CD14-positive monocyte (primary cell): ENCODE measurements around the gene HIPK3. TPM values are rescaled to one million over a fixed set of nuclear protein-coding genes. Genes with fewer than 3 reads are reported as not detected.

Experiments
- DNase-seq, 3 donors: peaks; one replicate each; pipeline ENCODE4 v3.0.0-alpha.2; 2011 to 2022
- H2AFZ ChIP-seq: 2 replicates; pipeline ENCODE4 v1.6.0; 2012; ENCODE audit warnings: mild to moderate bottlenecking, low read depth, low read length, inconsistent platforms; ENCODE audit not compliant: insufficient read depth, poor library complexity, severe bottlenecking
- H3K27ac ChIP-seq, 2 donors: 1 replicate in 1 of 2; 2 replicates in 1 of 2; pipeline ENCODE4 v1.5.1; 2012 to 2013; ENCODE audit warnings: low read length in 2 of 2, control low read depth in 1 of 2, inconsistent platforms in 1 of 2, low read depth in 1 of 2, mild to moderate bottlenecking in 1 of 2
- H3K27me3 ChIP-seq, 2 donors: one replicate each; pipeline versions ENCODE4 v1.6.0 to v1.6.1; 2011 to 2013; ENCODE audit warnings: low read length in 2 of 2; ENCODE audit not compliant: control insufficient read depth in 2 of 2, insufficient read depth in 2 of 2
- H3K36me3 ChIP-seq, 2 donors: replicated peaks in 1 of 2; 1 replicate in 1 of 2; 2 replicates in 1 of 2; pipeline versions ENCODE4 v1.5.1 to v1.6.1; 2012 to 2013; ENCODE audit warnings: low read length in 2 of 2, control low read depth in 1 of 2, inconsistent platforms in 1 of 2, mild to moderate bottlenecking in 1 of 2; ENCODE audit not compliant: insufficient read depth in 2 of 2, control insufficient read depth in 1 of 2
- H3K4me1 ChIP-seq, 2 donors: 1 replicate in 1 of 2; 2 replicates in 1 of 2; pipeline versions ENCODE4 v1.5.1 to v1.6.1; 2012 to 2013; ENCODE audit warnings: low read length in 2 of 2, control low read depth in 1 of 2, inconsistent platforms in 1 of 2, mild to moderate bottlenecking in 1 of 2, moderate library complexity in 1 of 2; ENCODE audit not compliant: insufficient read depth in 2 of 2, control insufficient read depth in 1 of 2
- H3K4me2 ChIP-seq: replicated peaks from 2 replicates; pipeline ENCODE3; 2012; ENCODE audit warnings: low read length, moderate library complexity, mild to moderate bottlenecking; ENCODE audit not compliant: poor library complexity, severe bottlenecking; ENCODE audit errors: extremely low read depth
- H3K4me3 ChIP-seq, 3 experiments: fragments of 200-600 bp in 1 of 3; sonication (generic) in 1 of 3; replicated peaks in 1 of 3; 1 replicate in 2 of 3; 2 replicates in 1 of 3; pipeline ENCODE4 v1.5.1; 2011 to 2013; ENCODE audit warnings: low read length in 3 of 3, mild to moderate bottlenecking in 3 of 3, control low read depth in 2 of 3, low read depth in 2 of 3, inconsistent platforms in 1 of 3, moderate library complexity in 1 of 3
- H3K79me2 ChIP-seq: 2 replicates; pipeline ENCODE4 v1.6.0; 2012; ENCODE audit warnings: mild to moderate bottlenecking, control low read depth, inconsistent platforms, low read length, moderate library complexity; ENCODE audit not compliant: insufficient read depth
- H3K9ac ChIP-seq: 2 replicates; pipeline ENCODE4 v1.6.0; 2017; ENCODE audit warnings: low read length, mild to moderate bottlenecking; ENCODE audit not compliant: insufficient read depth, poor library complexity, severe bottlenecking
- H3K9me3 ChIP-seq, 2 donors: replicated peaks in 1 of 2; 1 replicate in 1 of 2; 2 replicates in 1 of 2; pipeline versions ENCODE4 v1.5.1 to v1.6.1; 2012 to 2013; ENCODE audit warnings: low read length in 2 of 2, control low read depth in 1 of 2; ENCODE audit not compliant: control insufficient read depth in 1 of 2, insufficient read depth in 1 of 2
- H4K20me1 ChIP-seq: 2 replicates; pipeline ENCODE4 v1.6.0; 2012; ENCODE audit warnings: mild to moderate bottlenecking, low read length, control low read depth, moderate library complexity; ENCODE audit not compliant: insufficient read depth
- H3K27ac Mint-ChIP-seq, 7 donors: one replicate each; pipeline ENCODE4 v1.8.0; 2020; ENCODE audit warnings: mild to moderate bottlenecking in 7 of 7, mixed read lengths in 7 of 7, moderate library complexity in 6 of 7, inconsistent platforms in 2 of 7
- H3K27me3 Mint-ChIP-seq, 3 donors: one replicate each; pipeline ENCODE4 v1.8.0; 2021 to 2022; ENCODE audit warnings: low read depth in 3 of 3, mild to moderate bottlenecking in 3 of 3, mixed read lengths in 3 of 3, moderate library complexity in 3 of 3, inconsistent platforms in 1 of 3
- H3K36me3 Mint-ChIP-seq, 2 donors: one replicate each; pipeline ENCODE4 v1.8.0; 2020; ENCODE audit warnings: mixed read lengths in 2 of 2, inconsistent platforms in 1 of 2, mild to moderate bottlenecking in 1 of 2
- H3K4me1 Mint-ChIP-seq: one replicate; pipeline ENCODE4 v1.8.0; 2020; ENCODE audit warnings: mild to moderate bottlenecking, mixed read lengths
- H3K4me3 Mint-ChIP-seq, 2 donors: one replicate each; pipeline ENCODE4 v1.8.0; 2020; ENCODE audit warnings: mild to moderate bottlenecking in 2 of 2, mixed read lengths in 2 of 2, moderate library complexity in 1 of 2
- H3K9me3 Mint-ChIP-seq, 7 donors: one replicate each; pipeline ENCODE4 v1.8.0; 2020 to 2022; ENCODE audit warnings: mixed read lengths in 7 of 7, mild to moderate bottlenecking in 6 of 7, moderate library complexity in 6 of 7, inconsistent platforms in 2 of 7
- CTCF ChIP-seq: fragments of 200-600 bp; IDR thresholded peaks from one replicate; pipeline ENCODE4 v1.8.0; 2022; ENCODE audit warnings: antibody characterized with exemption, mild to moderate bottlenecking
- WGBS: methylation state at CpG from one replicate; pipeline ENCODE4 v1.1.5; 2013; ENCODE audit warnings: missing lambda C conversion rate; ENCODE audit not compliant: insufficient coverage; 5-methylcytosine and 5-hydroxymethylcytosine counted together
- intact Hi-C, 2 donors: fragments of 100-400 bp; cut with micrococcal nuclease; formaldehyde crosslinking; loops; one replicate each; pipeline versions ENCODE4 v1.15.0 to v1.15.1; 2023
- polyA plus RNA-seq, 3 donors: library from polyadenylated mRNA; depleted of rRNA in 1 of 3; unstranded in 2 of 3; stranded (reverse) in 1 of 3; fragments of 300-500 nt in 2 of 3; fragments of >200 nt in 1 of 3; fragmentation: Illumina TruSeq in 2 of 3; gene quantifications; 1 replicate in 2 of 3; 2 replicates in 1 of 3; pipeline ENCODE4 v1.2.3, GENCODE V29; 2012 to 2021

Gene HIPK3
- polyA plus RNA-seq, 3 donors = 62.0 to 68.6 (median 63.5) TPM

GRCh38 chr11:33376331-33377310 is 119.4 kb downstream of the HIPK3 start:
- H3K27me3 Mint-ChIP-seq = peaks cover 38 to 59% (median 55%) of the 10 kb centered on the region in 3 donors
- H2AFZ ChIP-seq = no peak overlapping the region
- no peaks in the 10 kb centered on the region for H4K20me1 ChIP-seq
- H3K4me3 Mint-ChIP-seq = peak overlapping the region in 1 of 2 donors; percentile 62
- intact Hi-C loops = no loop called here
- no peaks in the 10 kb centered on the region for H3K36me3 ChIP-seq
- no peaks in the 10 kb centered on the region for H3K79me2 ChIP-seq
- peak overlapping the region; percentile 58 for H3K4me2 ChIP-seq
- WGBS = 4% methylated on average over 103 of the region's 106 CpGs
- DNase-seq = no peak
- H3K4me1 ChIP-seq = peaks cover 3 to 7% of the 10 kb centered on the region in 2 donors
- TF ChIP-seq CTCF = no peak
- H3K27ac ChIP-seq = no peak overlapping the region
- H3K9me3 ChIP-seq = peaks cover 0 to 5% of the 10 kb centered on the region in 2 donors
- peaks cover 0 to 3% (median 2%) of the 10 kb centered on the region in 7 donors for H3K9me3 Mint-ChIP-seq
- no peak overlapping the region for H3K4me3 ChIP-seq
- no peak overlapping the region for H3K27ac Mint-ChIP-seq
- H3K4me1 Mint-ChIP-seq = peaks cover 3% of the 10 kb centered on the region
- peaks cover 37 to 57% of the 10 kb centered on the region in 2 donors for H3K27me3 ChIP-seq
- H3K36me3 Mint-ChIP-seq = no peaks in the 10 kb centered on the region
- no peak overlapping the region for H3K9ac ChIP-seq

GRCh38 chr11:33377412-33378370 is 120.5 kb downstream of the HIPK3 start:
- Histone ChIP-seq H2AFZ (no peak overlapping the region), H3K9me3 (peaks cover 0 to 5% of the 10 kb centered on the region in 2 donors), H4K20me1 (no peaks in the 10 kb centered on the region), H3K27ac (no peak overlapping the region), H3K4me1 (peaks cover 3 to 7% of the 10 kb centered on the region in 2 donors), H3K9ac (no peak overlapping the region), H3K27me3 (peaks cover 37 to 57% of the 10 kb centered on the region in 2 donors), H3K4me3 (no peak overlapping the region), H3K4me2 (no peak overlapping the region), H3K79me2 (no peaks in the 10 kb centered on the region), H3K36me3 (no peaks in the 10 kb centered on the region)
- Mint-ChIP-seq H3K36me3 (no peaks in the 10 kb centered on the region), H3K4me3 (peak overlapping the region in 1 of 2 donors; percentile 62), H3K9me3 (peaks cover 0 to 3% (median 2%) of the 10 kb centered on the region in 7 donors), H3K27me3 (peaks cover 34 to 59% (median 55%) of the 10 kb centered on the region in 3 donors), H3K4me1 (peaks cover 3% of the 10 kb centered on the region), H3K27ac (no peak overlapping the region)
- TF ChIP-seq CTCF = no peak
- intact Hi-C loops = no loop called here
- 94% methylated on average over 3 of the region's 10 CpGs for WGBS
- DNase-seq = no peak
